Stimulated activated CD8-positive, alpha-beta memory T cell treated with anti-CD3 and anti-CD28 coated beads, Interleukin-15, amount 100 ng/mL, for 24 hours (primary cell): Measurements from ENCODE around the gene WFDC1.

Source experiments
- DNase-seq: peaks from one replicate; pipeline ENCODE4 v3.0.0-alpha.2; 2020; ENCODE audit warnings: low read depth

The WFDC1 gene

DNA sequence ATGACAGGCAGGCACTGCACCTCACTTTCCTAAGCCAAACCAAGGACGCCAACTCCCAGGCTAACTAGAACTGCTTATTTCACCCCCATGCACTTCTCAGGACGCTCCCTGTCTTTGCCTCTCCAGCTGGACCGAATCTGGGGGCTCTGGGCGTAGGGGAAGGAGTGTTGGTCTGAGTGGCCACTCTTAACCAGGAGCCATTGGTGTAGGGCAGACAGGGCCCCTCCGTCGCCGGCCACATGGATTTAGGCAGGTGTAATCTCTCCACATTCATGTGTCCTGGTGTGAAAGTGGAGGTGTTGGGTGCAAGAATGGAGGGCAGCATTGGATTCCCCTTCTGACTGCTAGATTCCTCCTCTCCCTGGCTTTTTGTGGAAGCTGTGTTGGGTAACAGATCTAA, 83.4 kb downstream of the WFDC1 start:
- no peak for DNase-seq

DNA sequence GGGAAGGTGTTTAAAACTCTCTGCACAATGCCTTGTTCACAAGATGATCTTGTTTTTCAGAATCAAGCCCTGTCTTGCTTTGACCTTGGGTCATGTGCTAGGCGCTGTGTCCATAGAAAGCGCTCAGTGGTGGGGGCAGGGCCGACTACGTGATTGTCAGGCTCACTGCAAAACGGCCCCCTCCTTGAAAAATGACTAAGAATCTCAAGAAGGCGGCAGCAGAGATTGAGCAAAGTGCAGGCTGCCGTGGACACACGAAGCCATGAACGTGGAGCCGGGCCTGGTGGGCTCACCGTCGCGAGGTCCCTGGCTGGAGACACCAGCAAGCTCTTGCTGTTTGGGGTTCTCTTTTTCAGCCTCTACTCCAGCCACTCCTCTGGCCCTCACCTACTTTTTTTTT, 83.9 kb downstream of the WFDC1 start:
- no peak for DNase-seq

DNA sequence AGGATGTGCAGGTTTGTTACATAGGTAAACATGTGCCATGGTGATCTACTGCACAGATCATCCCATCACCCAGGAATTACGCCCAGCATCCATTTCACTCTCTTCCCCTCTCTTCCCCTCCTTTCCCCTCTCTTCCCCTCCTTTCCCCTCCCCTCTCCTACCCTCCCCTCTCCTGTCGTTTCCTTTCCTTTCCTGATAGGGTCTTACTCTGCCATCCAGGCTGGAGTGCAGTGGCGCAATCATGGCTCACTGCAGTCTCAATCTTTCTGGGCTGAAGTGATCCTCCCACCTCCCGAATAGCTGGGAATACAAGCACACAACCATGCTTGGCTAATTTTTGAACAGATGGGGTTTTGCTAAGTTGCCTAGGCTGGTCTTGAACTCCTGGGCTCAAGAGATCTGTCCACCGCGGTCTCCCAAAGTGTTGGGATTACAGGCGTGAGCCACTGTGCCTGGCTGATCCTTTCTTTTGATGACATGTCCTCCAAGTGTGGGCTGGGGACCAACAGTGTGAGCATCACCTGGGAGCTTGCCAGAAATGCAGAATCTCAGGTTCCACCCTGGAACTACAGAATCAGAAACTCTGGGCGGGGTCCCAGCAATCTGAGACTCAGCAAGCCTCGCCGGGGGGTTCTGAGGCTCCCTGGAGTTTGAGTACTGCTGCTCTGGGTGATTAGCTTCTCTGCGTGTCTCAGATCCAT, 84.5 kb downstream of the WFDC1 start:
- DNase-seq, result no peak
